Uterus (tissue), 2 donors: ENCODE results near the gene RASAL2.

Experiments used
- POLR2A ChIP-seq, 2 donors: fragments of 450-650 bp; IDR thresholded peaks; one replicate each; pipeline ENCODE4 v1.6.1; 2016; ENCODE audit warnings: antibody characterized with exemption in 2 of 2, mild to moderate bottlenecking in 1 of 2, moderate library complexity in 1 of 2
- TF ChIP-seq, protein P1 (sequence below), 4 experiments: fragments of 200-600 bp in 2 of 4; fragments of 450-650 bp in 2 of 4; sonication (generic) in 2 of 4; IDR thresholded peaks; one replicate each; pipeline ENCODE4 v1.5.1; 2016 to 2019; ENCODE audit warnings: antibody characterized with exemption in 4 of 4, mild to moderate bottlenecking in 2 of 4, moderate library complexity in 1 of 4

GRCh38 chr1:178294654-178295053, 200.8 kb downstream of the RASAL2 start:
- TF ChIP-seq, protein P1, sequence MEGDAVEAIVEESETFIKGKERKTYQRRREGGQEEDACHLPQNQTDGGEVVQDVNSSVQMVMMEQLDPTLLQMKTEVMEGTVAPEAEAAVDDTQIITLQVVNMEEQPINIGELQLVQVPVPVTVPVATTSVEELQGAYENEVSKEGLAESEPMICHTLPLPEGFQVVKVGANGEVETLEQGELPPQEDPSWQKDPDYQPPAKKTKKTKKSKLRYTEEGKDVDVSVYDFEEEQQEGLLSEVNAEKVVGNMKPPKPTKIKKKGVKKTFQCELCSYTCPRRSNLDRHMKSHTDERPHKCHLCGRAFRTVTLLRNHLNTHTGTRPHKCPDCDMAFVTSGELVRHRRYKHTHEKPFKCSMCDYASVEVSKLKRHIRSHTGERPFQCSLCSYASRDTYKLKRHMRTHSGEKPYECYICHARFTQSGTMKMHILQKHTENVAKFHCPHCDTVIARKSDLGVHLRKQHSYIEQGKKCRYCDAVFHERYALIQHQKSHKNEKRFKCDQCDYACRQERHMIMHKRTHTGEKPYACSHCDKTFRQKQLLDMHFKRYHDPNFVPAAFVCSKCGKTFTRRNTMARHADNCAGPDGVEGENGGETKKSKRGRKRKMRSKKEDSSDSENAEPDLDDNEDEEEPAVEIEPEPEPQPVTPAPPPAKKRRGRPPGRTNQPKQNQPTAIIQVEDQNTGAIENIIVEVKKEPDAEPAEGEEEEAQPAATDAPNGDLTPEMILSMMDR (IDR thresholded peaks at IDR 0.05) = no peak
- no peak for TF ChIP-seq POLR2A (IDR thresholded peaks at IDR 0.05)
